Measurements from ENCODE around the gene MSMB.

- no peak for TF ChIP-seq PAX5 (IDR thresholded peaks at IDR 0.05; ENCODE audit: insufficient read depth, low read length, severe bottlenecking)
- no peak for TF ChIP-seq POLR2A (IDR thresholded peaks at IDR 0.05; ENCODE audit: low read depth, low read length)
- TF ChIP-seq POU2F2 (IDR thresholded peaks at IDR 0.05; ENCODE audit: low read depth, low read length): no peak
Observed at GRCh38 chr10:46037107-46037825, 8.8 kb downstream of the MSMB start.

Data from GM12891 (cell line).